IPS DF 19.7 (cell line): Measurements from ENCODE around the gene CCNB2.
A peak's percentile ranks its signal among the peaks of the same experiment; 100 is the strongest.
"Not testable (repeated sequence)": the region's sequence is repeated elsewhere in the genome, so short reads cannot be mapped to it uniquely, and the experiment has no call there.

ENCODE experiments used
- DNase-seq: peaks from one replicate; pipeline ENCODE4 v3.0.0-alpha.2; 2013; ENCODE audit warnings: low read depth, low spot score

CCNB2 gene

DNA sequence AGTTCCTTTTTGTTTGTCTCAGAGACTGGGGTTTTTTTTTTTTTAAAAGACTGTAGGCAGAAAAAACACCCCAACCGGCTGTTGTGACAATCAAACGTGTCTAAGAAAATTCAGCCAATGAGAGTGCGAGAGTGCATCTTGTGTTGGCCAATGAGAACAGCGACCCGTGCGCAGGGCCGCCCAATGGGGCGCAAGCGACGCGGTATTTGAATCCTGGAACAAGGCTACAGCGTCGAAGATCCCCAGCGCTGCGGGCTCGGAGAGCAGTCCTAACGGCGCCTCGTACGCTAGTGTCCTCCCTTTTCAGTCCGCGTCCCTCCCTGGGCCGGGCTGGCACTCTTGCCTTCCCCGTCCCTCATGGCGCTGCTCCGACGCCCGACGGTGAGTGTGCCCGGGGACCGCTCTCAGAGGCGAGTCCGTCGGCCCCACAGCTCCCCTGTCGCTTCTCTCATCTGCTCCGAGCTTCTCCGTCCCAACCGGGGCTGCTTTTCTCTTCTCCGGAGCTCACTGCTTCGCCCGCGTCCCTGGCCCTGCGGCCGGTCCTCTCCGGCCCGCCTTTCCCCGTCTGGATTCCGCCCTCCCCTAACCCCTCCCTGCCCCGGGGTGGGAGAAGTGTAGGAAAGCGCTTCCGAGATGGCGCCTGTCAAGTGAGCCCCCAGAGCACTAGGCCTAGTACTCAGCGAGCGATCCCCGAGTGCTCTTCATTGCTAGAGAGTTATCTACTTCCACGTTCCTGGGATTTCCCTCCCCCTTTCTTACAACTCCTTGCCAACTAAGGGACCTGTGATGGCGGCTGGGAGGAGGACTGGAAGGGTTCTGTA, at the start of gene CCNB2:
Gene CCNB2, plus strand, starts transcription at position 235 of the 821 bp plus-strand sequence. Its CDS starts 123 bp downstream, at position 358.
- DNase-seq = peak; percentile 91

DNA sequence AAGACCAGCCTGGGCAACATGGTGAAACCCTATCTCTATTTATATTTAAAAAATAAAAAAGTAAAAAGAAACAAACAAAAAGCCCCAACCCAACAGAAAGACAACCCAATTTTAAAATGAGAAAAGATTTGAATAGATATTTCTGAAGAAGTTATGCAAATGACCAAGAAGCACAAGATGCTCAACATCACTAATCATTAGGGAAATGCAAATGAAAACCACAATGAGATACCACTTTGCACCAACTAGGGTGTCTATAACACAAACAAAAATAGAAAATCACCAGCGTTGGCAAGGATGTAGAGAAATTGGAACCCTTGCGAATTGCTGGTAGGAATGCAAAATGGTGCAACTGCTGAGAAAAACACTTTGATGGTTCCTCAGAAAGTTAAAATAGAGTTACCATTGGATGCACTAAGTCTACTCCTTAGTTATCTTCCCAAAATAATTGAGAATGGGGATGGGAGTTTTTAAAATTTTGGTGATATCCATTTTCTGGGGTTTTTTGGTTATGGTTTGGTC, 45.8 kb upstream of the CCNB2 start:
- DNase-seq = no peak

DNA sequence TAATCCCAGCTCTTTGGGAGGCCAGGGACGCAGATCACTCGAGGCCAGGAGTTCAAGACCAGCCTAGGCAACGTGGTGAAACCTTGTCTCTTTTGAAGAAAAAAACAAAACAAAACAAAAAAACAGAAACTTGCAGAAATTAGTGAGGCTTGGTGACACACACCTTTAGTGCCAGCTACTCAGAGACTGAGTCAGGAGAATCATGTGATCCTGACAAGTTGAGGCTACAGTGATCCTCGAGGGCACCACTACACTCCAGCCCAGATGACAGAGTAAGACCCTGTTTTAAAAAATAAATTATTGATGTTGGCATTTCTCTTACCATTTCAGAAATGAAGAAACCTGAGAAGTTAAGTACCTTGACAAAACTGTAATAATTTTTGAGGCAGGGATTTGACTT, 44.6 kb upstream of the CCNB2 start:
- DNase-seq = no peak

DNA sequence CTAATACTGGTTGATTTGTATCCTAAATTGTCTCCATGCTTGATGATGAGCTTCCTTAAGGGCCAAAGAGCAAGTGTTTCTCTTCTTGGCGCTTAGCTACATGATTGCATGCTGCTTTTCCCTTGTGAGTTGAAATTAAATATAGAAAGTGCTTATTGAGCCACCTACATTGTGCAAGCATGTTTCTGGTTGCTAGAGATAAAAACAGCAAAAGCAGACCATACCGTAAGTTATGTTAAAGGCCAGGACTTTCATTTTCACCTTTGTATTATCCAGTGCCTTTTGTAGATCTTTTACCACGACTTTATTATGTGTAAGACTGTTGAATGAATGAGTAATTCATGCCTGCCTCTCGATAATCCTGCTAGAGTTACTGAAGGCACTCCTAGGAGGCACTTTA, 41.9 kb upstream of the CCNB2 start:
- DNase-seq = no peak

DNA sequence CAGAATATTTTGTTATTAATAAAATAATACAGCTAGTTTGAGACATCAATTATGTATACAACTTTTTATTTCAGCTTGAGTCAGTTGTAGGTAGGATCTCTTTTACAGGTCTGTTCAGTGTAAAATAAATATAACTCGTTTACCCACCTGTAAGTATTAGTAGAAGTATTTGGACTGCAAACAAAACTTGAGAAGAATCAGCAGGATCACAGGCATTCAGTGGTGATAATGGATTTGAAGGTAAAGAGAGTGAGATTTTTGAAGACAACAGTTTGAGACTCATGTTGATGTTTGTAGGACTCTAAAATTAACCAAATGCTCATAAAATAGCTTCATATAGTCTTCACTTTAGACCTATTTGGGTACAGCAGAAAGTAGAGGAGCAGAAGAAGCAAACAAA, 35.5 kb upstream of the CCNB2 start:
- DNase-seq = no peak

DNA sequence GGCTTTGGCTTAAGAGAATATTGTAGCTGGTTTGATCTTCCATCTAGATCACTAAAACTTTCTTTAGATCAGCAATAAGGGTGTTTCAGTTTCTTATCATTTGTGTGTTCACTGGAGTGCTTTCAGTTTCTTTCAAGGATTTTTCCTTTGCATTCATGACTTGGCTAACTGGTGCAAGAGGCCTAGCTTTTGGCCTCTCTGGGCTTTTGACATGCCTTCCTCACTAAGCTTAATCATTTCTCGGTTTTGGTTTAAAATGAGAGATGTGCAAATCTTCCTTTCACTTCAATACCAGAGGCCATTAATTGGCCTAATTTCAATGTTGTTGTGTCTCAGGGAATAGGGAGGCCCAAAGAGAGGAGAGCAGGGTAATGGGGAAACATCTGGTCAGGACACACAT, 30.3 kb upstream of the CCNB2 start:
- DNase-seq = no peak

DNA sequence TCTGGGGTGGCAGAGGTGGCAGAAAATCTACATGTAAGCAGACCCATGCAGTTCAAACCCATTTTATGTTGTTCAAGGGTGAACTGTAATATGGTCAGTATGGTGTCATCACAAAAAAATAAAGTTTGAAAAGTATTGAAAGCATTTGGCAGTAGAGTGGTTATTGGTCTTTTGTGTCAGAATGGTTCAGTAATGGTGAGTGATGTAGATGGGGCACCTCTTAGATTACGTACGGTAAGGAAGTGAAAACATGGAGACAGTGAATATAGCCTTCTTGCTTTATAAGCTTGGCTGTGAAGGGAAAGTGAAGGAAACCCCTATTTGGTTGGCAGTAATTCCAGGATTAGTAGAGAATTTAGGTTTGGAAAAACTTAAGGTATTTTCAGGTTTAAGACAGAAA, 17.2 kb upstream of the CCNB2 start:
- DNase-seq = no peak

DNA sequence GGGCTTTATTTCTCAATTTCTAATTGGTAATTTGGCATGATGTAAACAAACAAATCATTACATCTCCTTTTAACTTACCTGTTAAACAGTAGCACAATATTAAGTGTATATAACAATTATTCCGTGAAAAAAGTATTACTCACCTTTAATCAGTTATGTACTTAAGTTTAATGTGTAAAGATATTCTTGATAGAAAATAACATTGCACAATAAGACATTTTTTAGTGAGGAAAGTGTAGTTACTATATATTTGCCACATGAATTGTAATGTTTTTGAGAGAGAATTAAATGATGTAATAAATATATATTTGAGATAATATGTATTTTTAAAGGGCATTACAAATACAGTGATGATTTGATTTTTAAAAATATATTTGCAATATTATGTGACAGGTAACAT, 10.9 kb upstream of the CCNB2 start:
- DNase-seq = no peak

DNA sequence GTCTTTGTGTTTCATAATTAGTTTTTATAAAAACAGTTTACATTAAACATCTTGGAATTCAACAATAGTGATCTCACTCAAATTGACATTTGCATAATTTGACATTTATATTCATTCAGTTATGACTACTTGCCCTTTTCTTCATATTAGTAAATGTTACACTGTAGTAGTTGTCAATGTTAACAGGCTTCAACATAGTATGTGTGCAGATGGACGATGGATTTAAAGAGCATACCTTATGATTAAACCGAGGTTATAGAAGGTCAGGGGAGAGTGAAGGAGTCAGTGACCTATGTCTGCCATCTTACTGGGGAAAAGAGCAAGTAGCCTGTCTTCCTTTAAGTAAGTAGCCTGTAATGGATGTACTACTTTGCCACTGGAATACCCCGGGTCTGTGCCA, 8.5 kb upstream of the CCNB2 start:
- no peak for DNase-seq

DNA sequence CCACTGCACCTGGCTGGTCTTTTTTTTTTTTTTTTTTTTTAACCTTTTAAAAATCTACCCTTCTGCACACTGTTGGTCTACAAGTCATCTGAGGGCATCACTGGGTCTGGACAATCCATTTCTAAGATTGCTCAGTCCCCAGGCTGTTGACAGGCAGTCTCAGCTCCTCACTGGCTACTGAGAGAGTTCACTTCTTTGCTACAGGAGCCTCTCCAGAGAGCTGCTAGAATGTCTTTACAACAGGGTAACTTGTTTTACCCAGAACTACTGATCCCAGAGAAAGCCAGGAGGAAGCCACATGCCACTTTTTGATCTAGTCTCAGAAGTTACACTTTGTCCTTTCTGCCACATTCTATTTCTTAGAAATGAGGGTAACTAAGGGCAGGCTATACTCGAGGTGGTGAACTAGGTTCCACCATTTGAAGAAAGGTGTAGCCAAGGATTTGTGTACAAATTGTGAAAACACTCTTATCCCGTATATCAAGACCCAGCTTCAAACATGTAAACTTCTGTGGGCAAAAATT, 5.7 kb upstream of the CCNB2 start:
- no peak for DNase-seq

DNA sequence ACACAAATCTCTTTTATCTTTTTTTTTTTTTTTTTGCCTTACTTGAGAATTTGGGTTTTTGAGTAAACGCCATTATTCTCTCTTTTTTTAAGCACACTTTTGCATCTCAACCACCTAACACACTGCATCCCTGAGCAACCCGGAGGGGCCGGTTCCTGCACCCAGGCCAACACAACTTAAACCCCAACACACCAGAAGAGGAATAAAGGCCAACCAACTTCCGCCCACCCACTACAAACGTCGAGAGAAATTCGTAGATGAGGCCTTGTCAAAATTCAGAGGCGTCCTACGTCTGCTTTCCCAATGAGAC, 389 bp upstream of the CCNB2 start:
- no peak for DNase-seq

DNA sequence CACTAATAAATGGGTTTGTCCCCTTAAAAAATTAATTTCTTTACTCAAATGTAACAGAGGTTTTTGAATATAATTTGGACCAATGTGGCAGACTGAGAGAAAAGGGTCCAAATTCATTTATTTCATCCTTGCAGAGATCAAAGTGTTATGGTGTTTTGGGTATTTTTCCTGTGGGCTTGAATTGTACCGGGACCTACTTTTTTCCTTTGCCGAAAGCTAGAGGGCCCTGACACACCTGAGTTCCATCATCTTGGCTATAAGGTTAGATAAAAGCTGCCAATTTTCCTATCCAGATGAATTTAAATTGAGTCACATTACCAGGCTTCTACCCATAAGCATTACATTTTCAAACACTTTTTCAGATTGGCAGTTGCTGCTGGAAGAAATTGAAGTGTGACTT, 908 bp downstream of the CCNB2 start:
- no peak for DNase-seq

DNA sequence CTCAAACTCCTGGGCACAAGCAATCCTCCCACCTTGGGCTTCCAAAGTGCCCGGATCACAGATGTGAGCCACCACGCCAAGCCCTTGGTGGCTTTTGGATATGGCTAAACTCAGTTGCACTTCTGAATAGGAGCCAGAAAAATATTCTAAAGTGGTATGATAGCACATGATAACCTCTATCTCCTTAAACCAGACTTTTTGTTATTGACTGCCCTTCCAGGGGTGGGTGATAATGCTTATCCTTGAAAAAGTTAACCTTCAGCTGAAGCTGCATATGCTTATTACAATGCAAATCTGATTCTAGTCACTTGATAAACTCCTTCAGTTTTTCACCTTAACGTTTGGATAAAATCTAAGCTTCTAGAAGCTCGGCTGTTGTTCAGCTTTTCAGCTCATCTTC, 6.3 kb downstream of the CCNB2 start:
- DNase-seq = no peak

DNA sequence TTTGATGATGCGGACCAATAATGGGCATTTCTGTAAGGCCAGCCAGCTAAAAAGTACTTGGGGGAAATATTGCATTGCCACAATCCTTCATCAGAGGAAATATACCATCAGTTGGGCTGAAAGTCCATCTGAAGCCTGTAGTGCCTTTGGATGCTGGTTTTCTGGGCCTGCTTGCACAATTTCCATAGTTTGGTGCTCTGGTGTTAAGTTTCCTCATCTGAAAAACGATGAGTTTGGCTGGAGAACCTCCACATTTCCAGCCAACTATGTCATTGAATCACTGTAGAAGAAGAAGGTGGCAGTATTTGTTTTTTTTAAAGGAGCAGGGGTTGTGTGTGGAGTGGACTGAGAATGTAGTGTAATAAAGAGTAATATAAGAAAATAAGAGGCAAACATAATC, 10.1 kb downstream of the CCNB2 start:
- DNase-seq = no peak

DNA sequence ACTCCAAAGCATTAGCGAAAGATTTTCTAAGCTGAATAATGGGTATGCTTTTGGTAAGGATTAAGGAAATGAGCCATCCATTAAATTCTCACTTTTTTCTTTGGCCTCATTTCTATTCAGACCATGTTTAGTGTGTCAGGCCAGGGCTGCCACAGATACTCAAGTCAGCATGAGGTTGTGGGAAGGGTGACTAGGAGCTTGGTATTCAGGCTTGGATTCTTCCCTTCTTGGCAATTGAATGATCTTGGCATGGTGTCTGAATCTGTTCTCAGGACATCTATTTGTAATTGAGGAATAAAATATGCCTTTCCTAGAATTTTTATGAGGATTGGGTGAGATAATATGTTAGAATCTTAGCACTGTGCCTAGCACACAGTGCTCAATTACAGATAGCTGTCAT, 11.2 kb downstream of the CCNB2 start:
- no peak for DNase-seq

DNA sequence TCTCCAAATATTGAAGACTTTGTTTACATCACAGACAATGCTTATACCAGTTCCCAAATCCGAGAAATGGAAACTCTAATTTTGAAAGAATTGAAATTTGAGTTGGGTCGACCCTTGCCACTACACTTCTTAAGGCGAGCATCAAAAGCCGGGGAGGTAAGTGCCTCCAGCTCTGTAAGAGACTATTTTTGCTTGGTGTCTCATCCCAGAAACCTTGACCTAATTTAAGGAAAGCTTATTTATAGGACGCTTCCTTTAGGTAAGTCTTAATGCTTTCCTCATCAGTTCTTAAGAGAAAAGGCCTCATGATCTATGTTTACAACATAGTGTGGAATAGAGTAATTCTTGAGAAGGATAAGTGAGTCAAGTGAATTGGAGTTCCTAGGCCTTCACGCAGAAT, 11.8 kb downstream of the CCNB2 start:
- DNase-seq = no peak

DNA sequence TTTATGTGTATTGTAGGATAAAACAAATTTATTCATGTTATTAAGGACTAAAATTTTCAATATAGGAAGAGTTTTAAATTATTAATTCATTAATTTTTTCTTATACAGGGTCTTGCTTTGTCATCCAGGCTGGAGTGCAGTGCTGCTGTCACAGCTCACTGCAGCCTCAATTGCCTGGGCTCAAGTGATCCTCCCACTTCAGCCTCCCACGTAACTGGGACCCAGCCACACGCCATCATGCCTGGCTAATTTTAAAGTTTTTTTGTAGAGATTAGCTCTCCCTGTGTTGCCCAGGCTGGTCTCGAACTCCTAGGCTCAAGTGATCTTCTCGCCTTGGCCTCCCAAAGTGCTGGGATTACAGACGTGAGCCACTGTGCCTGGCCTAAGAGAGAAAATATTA, 14.7 kb downstream of the CCNB2 start:
- no peak for DNase-seq

DNA sequence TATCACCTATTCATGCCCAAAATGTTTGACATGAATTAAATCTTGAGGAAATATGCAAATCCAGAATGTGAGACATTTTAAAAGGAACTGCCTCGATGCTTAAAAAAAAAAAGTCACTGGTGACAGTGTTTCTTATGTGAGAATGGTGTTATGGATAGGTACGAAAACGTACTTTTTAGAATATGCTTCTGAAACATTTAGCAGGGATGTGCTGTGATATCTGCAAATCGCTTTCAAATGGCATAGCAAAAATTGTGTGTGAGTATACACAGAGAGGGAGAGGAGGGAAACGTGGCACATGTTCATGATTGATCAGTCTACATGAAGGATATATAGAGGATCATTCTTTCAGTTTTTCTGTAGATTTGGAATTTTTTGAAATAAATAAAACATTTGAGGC, 16.0 kb downstream of the CCNB2 start:
- DNase-seq = no peak

DNA sequence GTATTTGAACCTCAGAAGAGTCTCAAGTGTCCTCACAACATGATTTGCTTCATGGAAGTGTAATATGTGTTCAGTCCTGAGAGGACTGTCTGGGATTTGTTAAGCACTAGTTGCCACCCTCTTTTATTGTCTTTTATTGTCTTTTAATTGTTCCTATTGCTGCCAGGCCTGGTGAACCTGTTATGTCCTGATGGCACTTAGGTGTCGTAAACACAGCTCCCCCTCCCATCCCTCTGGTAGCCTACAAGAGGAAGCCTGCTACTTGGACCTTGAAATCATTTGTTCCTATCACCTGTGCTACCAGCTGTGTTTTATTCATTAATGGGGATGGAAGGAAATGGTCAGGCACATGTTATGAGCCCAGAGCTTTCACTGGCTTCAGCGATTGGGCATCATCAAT, 19.3 kb downstream of the CCNB2 start:
- DNase-seq = no peak

DNA sequence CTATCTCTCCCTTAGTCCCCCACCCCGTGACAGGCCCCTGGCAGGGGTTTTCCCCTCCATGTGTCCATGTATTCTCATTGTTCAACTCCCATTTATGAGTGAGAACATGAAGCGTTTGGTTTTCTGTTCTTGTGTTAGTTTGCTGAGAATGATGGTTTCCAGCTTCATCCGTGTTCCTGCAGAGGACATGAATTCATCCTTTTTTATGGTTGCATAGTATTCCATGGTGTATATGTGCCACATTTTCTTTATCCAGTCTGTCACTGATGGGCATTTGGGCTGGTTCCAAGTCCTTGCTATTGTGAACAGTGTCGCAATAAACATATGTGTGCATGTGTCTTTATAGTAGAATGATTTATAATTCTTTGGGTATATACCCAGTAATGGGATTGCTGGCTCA, 20.7 kb downstream of the CCNB2 start:
- DNase-seq = not testable (repeated sequence)

DNA sequence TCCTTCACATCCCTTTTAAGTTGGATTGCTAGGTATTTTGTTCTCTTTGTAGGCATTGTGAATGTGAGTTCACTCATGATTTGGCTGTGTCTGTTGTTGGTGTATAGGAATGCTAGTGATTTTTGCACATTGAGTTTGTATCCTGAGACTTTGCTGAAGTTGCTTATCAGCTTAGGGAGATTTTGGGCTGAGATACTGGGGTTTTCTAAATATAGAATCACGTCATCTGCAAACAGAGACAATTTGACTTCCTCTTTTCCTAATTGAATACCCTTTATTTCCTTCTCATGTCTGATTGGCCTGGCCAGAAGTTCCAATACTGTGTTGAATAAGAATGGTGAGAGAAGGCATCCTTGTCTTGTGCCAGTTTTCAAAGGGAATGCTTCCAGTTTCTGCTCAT, 22.3 kb downstream of the CCNB2 start:
- not testable (repeated sequence) for DNase-seq

DNA sequence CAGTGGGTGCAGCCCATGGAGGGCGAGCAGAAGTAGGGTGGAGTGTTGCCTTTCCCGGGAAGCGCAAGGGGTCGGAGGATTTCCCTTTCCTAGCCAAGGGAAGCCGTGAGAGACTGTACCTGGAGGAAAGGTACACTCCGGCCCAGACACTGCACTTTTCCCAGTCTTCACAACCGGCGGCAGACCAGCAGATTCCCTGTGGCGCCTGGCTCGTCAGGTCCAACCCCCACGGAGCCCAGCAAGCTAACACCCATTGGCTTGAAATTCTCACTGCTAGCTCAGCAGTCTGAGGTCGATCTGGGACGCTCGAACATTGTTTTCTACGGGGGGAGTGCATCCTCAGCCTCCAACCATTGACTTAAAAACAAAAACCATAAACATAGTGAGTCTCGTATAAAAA, 26.5 kb downstream of the CCNB2 start:
- no peak for DNase-seq

DNA sequence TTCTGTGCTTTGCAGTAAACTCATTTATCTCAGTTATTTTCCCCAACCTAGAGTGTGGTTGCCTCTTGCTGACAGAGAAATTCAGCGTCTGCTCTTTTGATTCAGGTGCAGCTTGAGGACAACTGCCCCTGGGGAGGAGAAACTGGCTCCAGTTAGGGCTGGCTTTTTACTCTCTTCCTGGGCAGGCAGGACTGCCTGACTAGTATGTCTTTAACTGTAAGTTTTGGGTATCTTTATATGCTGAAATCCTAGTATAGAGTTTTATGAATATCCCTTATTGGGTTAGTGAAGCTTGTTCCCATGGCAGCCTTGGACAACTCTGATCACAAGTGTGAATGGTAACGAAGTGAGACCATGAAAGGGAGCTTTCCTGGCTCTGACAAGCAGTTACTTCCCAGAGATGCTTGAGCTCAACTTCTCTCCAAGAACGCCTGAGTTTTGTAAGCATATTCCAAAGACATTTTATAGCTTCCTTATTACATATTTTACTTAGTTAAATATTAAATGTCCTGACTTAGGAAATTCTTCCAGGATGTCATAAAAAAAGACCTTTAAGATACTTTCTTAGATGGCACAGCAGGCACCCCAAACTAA, 27.1 kb downstream of the CCNB2 start:
- DNase-seq = no peak
